NCI-H526 (cell line): Measurements from ENCODE around the gene LRRC40.
"Not testable (repeated sequence)": the region's sequence is repeated elsewhere in the genome, so short reads cannot be mapped to it uniquely, and the experiment has no call there.

Experiments
- DNase-seq, 2 experiments: peaks; one replicate each; lab custom pipeline; 2025; lab: John Stamatoyannopoulos, UW

LRRC40 gene

GRCh38 chr1:70202173-70202758 lies 3.1 kb downstream of the LRRC40 start:
- no peak for DNase-seq

- no peak for DNase-seq
Measured at GRCh38 chr1:70200065-70200464, 5.3 kb downstream of the LRRC40 start.

- DNase-seq, result no peak
Measured at GRCh38 chr1:70196333-70196732, 9.0 kb downstream of the LRRC40 start.

GRCh38 chr1:70195342-70195741 lies 10.0 kb downstream of the LRRC40 start:
- DNase-seq, result peak; percentile 2 to 7

- no peak for DNase-seq
Measured at GRCh38 chr1:70194601-70195000, 10.8 kb downstream of the LRRC40 start.

GRCh38 chr1:70192446-70192845 lies 12.9 kb downstream of the LRRC40 start:
- not testable (repeated sequence) for DNase-seq

GRCh38 chr1:70190180-70190579 lies 15.2 kb downstream of the LRRC40 start:
- no peak for DNase-seq

GRCh38 chr1:70188522-70188921 lies 16.9 kb downstream of the LRRC40 start:
- no peak for DNase-seq

- not testable (repeated sequence) for DNase-seq
Measured at GRCh38 chr1:70185181-70185580, 20.2 kb downstream of the LRRC40 start.

- DNase-seq, result no peak
Measured at GRCh38 chr1:70171512-70171911, 33.9 kb downstream of the LRRC40 start.

GRCh38 chr1:70169018-70169839 lies 36.1 kb downstream of the LRRC40 start:
- DNase-seq, result no peak

- DNase-seq, result no peak
Measured at GRCh38 chr1:70168283-70168682, 37.1 kb downstream of the LRRC40 start.

GRCh38 chr1:70164350-70164749 lies 41.0 kb downstream of the LRRC40 start:
- no peak for DNase-seq

- no peak for DNase-seq
Measured at GRCh38 chr1:70156529-70157120, 48.8 kb downstream of the LRRC40 start.

- no peak for DNase-seq
Measured at GRCh38 chr1:70153739-70154138, 51.6 kb downstream of the LRRC40 start.

- no peak for DNase-seq
Measured at GRCh38 chr1:70150444-70150843, 54.9 kb downstream of the LRRC40 start.

- DNase-seq, result no peak
Measured at GRCh38 chr1:70146488-70146887, 58.9 kb downstream of the LRRC40 start.

- no peak for DNase-seq
Measured at GRCh38 chr1:70143048-70143659, 62.2 kb downstream of the LRRC40 start.

GRCh38 chr1:70142075-70142474 lies 63.3 kb downstream of the LRRC40 start:
- DNase-seq, result no peak

GRCh38 chr1:70140894-70141293 lies 64.5 kb downstream of the LRRC40 start:
- DNase-seq, result no peak

GRCh38 chr1:70140343-70140742 lies 65.0 kb downstream of the LRRC40 start:
- no peak for DNase-seq

- DNase-seq, result no peak
Measured at GRCh38 chr1:70134148-70134547, 71.2 kb downstream of the LRRC40 start.

GRCh38 chr1:70117046-70117445 lies 88.3 kb downstream of the LRRC40 start:
- no peak for DNase-seq
